ENCODE data around the gene EEFSEC.

DNA sequence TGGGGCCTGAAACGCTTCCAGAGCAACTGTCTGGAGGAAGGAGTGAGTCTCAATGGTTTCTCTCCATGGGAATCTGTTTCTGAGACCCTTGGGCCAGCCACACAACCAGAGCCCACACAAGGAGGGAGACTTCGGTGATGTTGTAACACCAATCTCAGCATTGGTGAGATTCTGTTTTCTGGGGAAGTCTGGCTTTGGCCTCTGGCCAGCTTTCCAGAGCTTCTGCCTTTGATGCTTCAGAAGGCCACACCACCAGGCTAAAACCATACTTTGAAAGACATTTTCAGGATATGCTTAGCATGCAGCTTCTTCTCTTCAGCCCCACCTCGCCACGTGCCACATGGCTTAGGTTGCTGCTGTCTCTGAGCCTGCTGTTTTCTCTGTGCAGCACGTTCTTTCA, 3.6 kb upstream of the EEFSEC start:
- TF ChIP-seq, protein P1, sequence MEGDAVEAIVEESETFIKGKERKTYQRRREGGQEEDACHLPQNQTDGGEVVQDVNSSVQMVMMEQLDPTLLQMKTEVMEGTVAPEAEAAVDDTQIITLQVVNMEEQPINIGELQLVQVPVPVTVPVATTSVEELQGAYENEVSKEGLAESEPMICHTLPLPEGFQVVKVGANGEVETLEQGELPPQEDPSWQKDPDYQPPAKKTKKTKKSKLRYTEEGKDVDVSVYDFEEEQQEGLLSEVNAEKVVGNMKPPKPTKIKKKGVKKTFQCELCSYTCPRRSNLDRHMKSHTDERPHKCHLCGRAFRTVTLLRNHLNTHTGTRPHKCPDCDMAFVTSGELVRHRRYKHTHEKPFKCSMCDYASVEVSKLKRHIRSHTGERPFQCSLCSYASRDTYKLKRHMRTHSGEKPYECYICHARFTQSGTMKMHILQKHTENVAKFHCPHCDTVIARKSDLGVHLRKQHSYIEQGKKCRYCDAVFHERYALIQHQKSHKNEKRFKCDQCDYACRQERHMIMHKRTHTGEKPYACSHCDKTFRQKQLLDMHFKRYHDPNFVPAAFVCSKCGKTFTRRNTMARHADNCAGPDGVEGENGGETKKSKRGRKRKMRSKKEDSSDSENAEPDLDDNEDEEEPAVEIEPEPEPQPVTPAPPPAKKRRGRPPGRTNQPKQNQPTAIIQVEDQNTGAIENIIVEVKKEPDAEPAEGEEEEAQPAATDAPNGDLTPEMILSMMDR (IDR thresholded peaks at IDR 0.05) = no peak
- TF ChIP-seq POLR2AphosphoS5 (IDR thresholded peaks at IDR 0.05; ENCODE audit: insufficient read depth in 1 of 2, low read depth in 1 of 2) = no peak
